A549 (cell line): ENCODE data around the gene ARFGEF2. TPM values are rescaled to one million over a fixed set of nuclear protein-coding genes. Genes with fewer than 3 reads are reported as not detected.

ENCODE experiments used
- ATAC-seq, 2 experiments: fragments of 200-7000 bp in 1 of 2; fragments of >200 bp in 1 of 2; cut with Nextera tagmentation in 1 of 2; cut with Tn5 transposase in 1 of 2; 3 replicates each; pipeline versions ENCODE4 v1.8.0 to v1.9.1; 2018 to 2020; ENCODE audit warnings: mild to moderate bottlenecking in 1 of 2, moderate library complexity in 1 of 2
- CTCF ChIA-PET: fragments of 300-600 bp; sonication (Branson Sonifier 250); formaldehyde crosslinking; extraction: SDS; loops from one replicate; lab custom pipeline; 2021; ENCODE audit warnings: antibody characterized with exemption, inconsistent platforms; lab: Yijun Ruan, JAX
- POLR2A ChIA-PET: fragments of 350-600 bp; formaldehyde crosslinking; extraction: SDS; loops from one replicate; lab custom pipeline; 2021; ENCODE audit warnings: antibody characterized with exemption, inconsistent platforms; lab: Yijun Ruan, JAX
- DNase-seq, 2 experiments: peaks; one replicate each; pipeline versions ENCODE4 v3.0.0 to v3.0.0-alpha.2; 2011 to 2016; ENCODE audit warnings: low read depth in 1 of 2, low spot score in 1 of 2
- FAIRE-seq: peaks from 2 replicates; lab custom pipeline; 2011; peaks lifted over from hg19 to GRCh38; lab: Jason Lieb, UNC
- H3K27ac ChIP-seq, 2 experiments: fragments of >200 bp; sonication (Bioruptor Twin); formaldehyde crosslinking; 3 replicates each; pipeline ENCODE4 v1.5.1; 2016 to 2017
- H3K4me1 ChIP-seq: fragments of >200 bp; sonication (Bioruptor Twin); formaldehyde crosslinking; 3 replicates; pipeline ENCODE4 v1.6.1; 2016
- H3K4me2 ChIP-seq: fragments of >200 bp; sonication (Bioruptor Twin); formaldehyde crosslinking; 3 replicates; pipeline ENCODE4 v1.6.1; 2016
- H3K4me3 ChIP-seq: fragments of >200 bp; sonication (Bioruptor Twin); formaldehyde crosslinking; 3 replicates; pipeline ENCODE4 v1.5.1; 2016
- H3K9me3 ChIP-seq: fragments of >200 bp; sonication (Bioruptor Twin); formaldehyde crosslinking; 3 replicates; pipeline ENCODE4 v1.6.1; 2016
- CEBPB ChIP-seq, 2 experiments: fragments of >200 bp in 1 of 2; sonication (Bioruptor Twin) in 1 of 2; formaldehyde crosslinking in 1 of 2; IDR thresholded peaks; 2 replicates each; pipeline ENCODE4 v1.6.1; 2012 to 2016
- CHD2 ChIP-seq: fragments of 150-350 bp; IDR thresholded peaks from 2 replicates; pipeline ENCODE4 v1.6.1; 2014; ENCODE audit warnings: low read length; ENCODE audit not compliant: partially characterized antibody
- E2F6 ChIP-seq: IDR thresholded peaks from 2 replicates; pipeline ENCODE4 v1.6.1; 2012; ENCODE audit warnings: low read depth, borderline replicate concordance
- FOSB ChIP-seq: fragments of 250-450 bp; sonication (Bioruptor Pico); IDR thresholded peaks from 2 replicates; pipeline ENCODE4 v1.5.0; 2020; ENCODE audit warnings: mild to moderate bottlenecking, moderate library complexity
- JUNB ChIP-seq: fragments of >200 bp; sonication (Bioruptor Twin); formaldehyde crosslinking; IDR thresholded peaks from 2 replicates; pipeline ENCODE4 v1.6.1; 2016
- KDM1A ChIP-seq: fragments of 200-600 bp; sonication (generic); IDR thresholded peaks from 2 replicates; pipeline ENCODE4 v1.6.1; 2016; ENCODE audit warnings: low read depth, mild to moderate bottlenecking
- NR3C1 ChIP-seq: fragments of >200 bp; sonication (Bioruptor Twin); formaldehyde crosslinking; IDR thresholded peaks from 3 replicates; pipeline ENCODE4 v1.6.1; 2017
- RAD21 ChIP-seq, 2 experiments: fragments of >200 bp in 1 of 2; sonication (Bioruptor Twin) in 1 of 2; formaldehyde crosslinking in 1 of 2; IDR thresholded peaks in 1 of 2; conservative IDR thresholded peaks in 1 of 2; 2 replicates in 1 of 2; 3 replicates in 1 of 2; pipeline ENCODE4 v1.6.1; 2012 to 2018; ENCODE audit warnings: inconsistent platforms in 1 of 2
- RCOR1 ChIP-seq: fragments of 150-350 bp; IDR thresholded peaks from 2 replicates; pipeline ENCODE4 v1.6.1; 2014; ENCODE audit warnings: antibody characterized with exemption, low read length, low read depth
- REST ChIP-seq: fragments of 200-600 bp; sonication (generic); IDR thresholded peaks from 2 replicates; pipeline ENCODE4 v1.6.1; 2016; ENCODE audit warnings: antibody characterized with exemption, mild to moderate bottlenecking, moderate library complexity
- TFCP2L1 ChIP-seq: fragments of 250-450 bp; sonication (Bioruptor Pico); IDR thresholded peaks from 2 replicates; pipeline ENCODE4 v1.5.0; 2021; ENCODE audit warnings: mild to moderate bottlenecking
- TP53 ChIP-seq: fragments of 250-450 bp; sonication (Bioruptor Pico); IDR thresholded peaks from 2 replicates; pipeline ENCODE4 v1.5.0; 2021; ENCODE audit warnings: mild to moderate bottlenecking, moderate library complexity
- ZFP36 ChIP-seq: fragments of 450-650 bp; IDR thresholded peaks from 2 replicates; pipeline ENCODE4 v1.6.1; 2014; ENCODE audit warnings: borderline replicate concordance; ENCODE audit not compliant: partially characterized antibody
- ZSCAN20 ChIP-seq: fragments of 250-450 bp; sonication (Bioruptor Pico); IDR thresholded peaks from 2 replicates; pipeline ENCODE4 v1.8.0; 2022; ENCODE audit warnings: mild to moderate bottlenecking, moderate library complexity
- WGBS: methylation state at CpG from one replicate; pipeline ENCODE4 v1.1.6; 2017; ENCODE audit errors: missing lambda C conversion rate; 5-methylcytosine and 5-hydroxymethylcytosine counted together
- polyA plus RNA-seq, 4 experiments: library from polyadenylated mRNA; depleted of rRNA in 3 of 4; stranded (reverse); fragments of >200 nt; fragmentation: RNase III in 1 of 4; extraction: RNeasy Plus Mini Kit Qiagen cat#74134 plus additional on column Dnase treatment in 1 of 4; gene quantifications; 2 replicates in 3 of 4; 3 replicates in 1 of 4; pipeline ENCODE4 v1.2.3, GENCODE V29; 2011 to 2017

ARFGEF2 gene
- polyA plus RNA-seq, 2 of the 4 experiments (the other 2 are of a cell fraction): 12.3 to 24.3 TPM

GRCh38 chr20:48958743-48959142 is 37.2 kb downstream of the ARFGEF2 start:
- Histone ChIP-seq H3K9me3 (no peaks in the 10 kb centered on the region), H3K4me3 (no peak overlapping the region), H3K4me1 (no peaks in the 10 kb centered on the region), H3K27ac (no peak overlapping the region), H3K4me2 (no peak overlapping the region)
- DNase-seq (no peak), ATAC-seq (no peak), FAIRE-seq (no peak)
- CTCF ChIA-PET: interaction anchor here (1.4 kb wide), 1 partner anchor 9 kb away, joined by 4 read pairs; no protein-coding TSS in a partner anchor
- TF ChIP-seq E2F6 (no peak), RCOR1 (no peak)
- POLR2A ChIA-PET: no interaction called here
- 71% methylated on average over 2 of the region's 2 CpGs for WGBS

GRCh38 chr20:48959899-48960550 is 38.5 kb downstream of the ARFGEF2 start:
- TF ChIP-seq TP53 (CRISPR knock-in tag): no peak
- no peak for TF ChIP-seq TFCP2L1 (CRISPR knock-in tag)
- 0 out of 4 replicates have a peak, but pooled peaks of 1 of the 2 experiments have one; percentile 20 for TF ChIP-seq CEBPB (IDR thresholded peaks at IDR 0.05)
- no peak for TF ChIP-seq ZSCAN20 (CRISPR knock-in tag)
- ChIA-PET POLR2A (interaction anchor here (0.7 kb wide), 1 partner anchor 327 kb away, joined by 3 read pairs; no protein-coding TSS in a partner anchor), CTCF (interaction anchor here (1.2 kb wide), 1 partner anchor 16 kb away, joined by 3 read pairs; no protein-coding TSS in a partner anchor)
- FAIRE-seq: no peak
- H3K9me3 ChIP-seq: no peaks in the 10 kb centered on the region
- H3K4me3 ChIP-seq: no peak overlapping the region
- no peak overlapping the region for H3K27ac ChIP-seq
- no peak for DNase-seq
- no peak overlapping the region for H3K4me2 ChIP-seq
- WGBS: 80% methylated on average over 9 of the region's 9 CpGs
- no peaks in the 10 kb centered on the region for H3K4me1 ChIP-seq
- no peak for ATAC-seq

- H3K4me1 ChIP-seq: no peaks in the 10 kb centered on the region
- FAIRE-seq (no peak), ATAC-seq (no peak), DNase-seq (no peak)
- H3K4me2 ChIP-seq: no peak overlapping the region
- H3K4me3 ChIP-seq: no peak overlapping the region
- H3K9me3 ChIP-seq: no peaks in the 10 kb centered on the region
- CTCF ChIA-PET: interaction anchor here (0.5 to 1.5 kb wide), 3 partner anchors 15 to 762 kb away, joined by 3 to 4 read pairs (median 4); no protein-coding TSS in a partner anchor
- POLR2A ChIA-PET: no interaction called here
- TF ChIP-seq CHD2 (no peak), KDM1A (no peak), JUNB (no peak), NR3C1 (no peak)
- no peak overlapping the region for H3K27ac ChIP-seq
- WGBS: 85% methylated on average over 4 of the region's 4 CpGs
Observed at GRCh38 chr20:48962421-48962820, 40.9 kb downstream of the ARFGEF2 start.

- no peak overlapping the region for H3K27ac ChIP-seq
- H3K9me3 ChIP-seq: no peaks in the 10 kb centered on the region
- ATAC-seq: no peak
- DNase-seq: no peak
- ChIA-PET CTCF (interaction anchor here (1.4 to 1.5 kb wide), 2 partner anchors 15 to 24 kb away, joined by 3 to 4 read pairs; no protein-coding TSS in a partner anchor), POLR2A (no interaction called here)
- FAIRE-seq: no peak
- TF ChIP-seq ZFP36 (no peak), RAD21 (conservative IDR thresholded peaks at IDR 0.05 in 1 of 2, IDR thresholded peaks at IDR 0.05 in 1 of 2) (no peak), REST (no peak), FOSB (no peak)
- WGBS: 84% methylated on average over 11 of the region's 11 CpGs
- no peaks in the 10 kb centered on the region for H3K4me1 ChIP-seq
- no peak overlapping the region for H3K4me3 ChIP-seq
- no peak overlapping the region for H3K4me2 ChIP-seq
Observed at GRCh38 chr20:48962976-48963771, 41.7 kb downstream of the ARFGEF2 start.
